Stimulated activated CD8-positive, alpha-beta memory T cell treated with anti-CD3 and anti-CD28 coated beads, Interleukin-12 subunit alpha, Interleukin-12 subunit beta, amount 100 ng/mL, for 4 hours (primary cell): ENCODE data around the gene AUH.

Experiments
- DNase-seq: peaks from one replicate; pipeline ENCODE4 v3.0.0-alpha.2; 2020; ENCODE audit warnings: low read depth

AUH gene

GRCh38 chr9:91338681-91339080 is 23.0 kb downstream of the AUH start:
- no peak for DNase-seq

GRCh38 chr9:91336786-91337185 is 24.9 kb downstream of the AUH start:
- no peak for DNase-seq

- DNase-seq: no peak
Observed at GRCh38 chr9:91334053-91334452, 27.7 kb downstream of the AUH start.

- DNase-seq: no peak
Observed at GRCh38 chr9:91333551-91333950, 28.2 kb downstream of the AUH start.

GRCh38 chr9:91332546-91333231 is 29.0 kb downstream of the AUH start:
- DNase-seq: no peak

GRCh38 chr9:91331849-91332248 is 29.9 kb downstream of the AUH start:
- DNase-seq: no peak

GRCh38 chr9:91328186-91328585 is 33.5 kb downstream of the AUH start:
- DNase-seq: no peak

GRCh38 chr9:91321691-91322090 is 40.0 kb downstream of the AUH start:
- DNase-seq: no peak

- no peak for DNase-seq
Observed at GRCh38 chr9:91320299-91320698, 41.4 kb downstream of the AUH start.

GRCh38 chr9:91316093-91316492 is 45.6 kb downstream of the AUH start:
- DNase-seq: no peak

- no peak for DNase-seq
Observed at GRCh38 chr9:91315191-91315590, 46.5 kb downstream of the AUH start.

- no peak for DNase-seq
Observed at GRCh38 chr9:91312717-91313325, 48.9 kb downstream of the AUH start.

- DNase-seq: no peak
Observed at GRCh38 chr9:91310037-91310436, 51.7 kb downstream of the AUH start.

- no peak for DNase-seq
Observed at GRCh38 chr9:91308191-91308590, 53.5 kb downstream of the AUH start.

GRCh38 chr9:91307279-91307678 is 54.4 kb downstream of the AUH start:
- no peak for DNase-seq

- no peak for DNase-seq
Observed at GRCh38 chr9:91306296-91306630, 55.5 kb downstream of the AUH start.

- no peak for DNase-seq
Observed at GRCh38 chr9:91305596-91306295, 56.0 kb downstream of the AUH start.

GRCh38 chr9:91303741-91304415 is 57.8 kb downstream of the AUH start:
- DNase-seq: no peak

- DNase-seq: no peak
Observed at GRCh38 chr9:91302831-91303230, 58.9 kb downstream of the AUH start.

- no peak for DNase-seq
Observed at GRCh38 chr9:91301161-91301560, 60.6 kb downstream of the AUH start.

- no peak for DNase-seq
Observed at GRCh38 chr9:91298311-91298710, 63.4 kb downstream of the AUH start.

- DNase-seq: no peak
Observed at GRCh38 chr9:91297306-91297705, 64.4 kb downstream of the AUH start.

GRCh38 chr9:91296354-91296753 is 65.4 kb downstream of the AUH start:
- DNase-seq: no peak
